GM19023 (cell line): ENCODE data around the gene PRLR.

Experiments used
- ATAC-seq: cut with Tn5 transposase; IDR thresholded peaks from one replicate; pipeline ENCODE4 v1.9.1; 2021; ENCODE audit warnings: mild to moderate bottlenecking, moderate library complexity; ENCODE audit not compliant: unreplicated experiment

PRLR gene

DNA sequence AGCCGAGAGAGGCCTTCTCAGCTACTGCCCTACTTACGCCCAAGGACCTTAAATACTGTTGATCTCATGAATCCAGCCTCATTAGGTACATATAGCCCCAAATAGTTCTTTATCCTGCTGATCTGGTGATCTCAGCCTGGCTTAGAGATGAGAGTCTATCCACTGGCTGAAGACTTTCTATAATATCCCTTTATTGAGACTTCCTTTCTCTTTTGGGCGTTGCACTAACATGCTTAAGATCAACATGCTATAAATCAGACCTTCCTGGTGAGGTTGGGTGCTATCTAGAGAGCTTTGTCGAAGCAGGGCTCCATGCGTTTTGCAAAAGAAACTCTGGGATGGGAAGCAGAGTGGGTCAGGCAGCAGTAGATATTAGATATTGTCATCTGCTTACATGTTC, 138.6 kb downstream of the PRLR start:
- no peak for ATAC-seq

DNA sequence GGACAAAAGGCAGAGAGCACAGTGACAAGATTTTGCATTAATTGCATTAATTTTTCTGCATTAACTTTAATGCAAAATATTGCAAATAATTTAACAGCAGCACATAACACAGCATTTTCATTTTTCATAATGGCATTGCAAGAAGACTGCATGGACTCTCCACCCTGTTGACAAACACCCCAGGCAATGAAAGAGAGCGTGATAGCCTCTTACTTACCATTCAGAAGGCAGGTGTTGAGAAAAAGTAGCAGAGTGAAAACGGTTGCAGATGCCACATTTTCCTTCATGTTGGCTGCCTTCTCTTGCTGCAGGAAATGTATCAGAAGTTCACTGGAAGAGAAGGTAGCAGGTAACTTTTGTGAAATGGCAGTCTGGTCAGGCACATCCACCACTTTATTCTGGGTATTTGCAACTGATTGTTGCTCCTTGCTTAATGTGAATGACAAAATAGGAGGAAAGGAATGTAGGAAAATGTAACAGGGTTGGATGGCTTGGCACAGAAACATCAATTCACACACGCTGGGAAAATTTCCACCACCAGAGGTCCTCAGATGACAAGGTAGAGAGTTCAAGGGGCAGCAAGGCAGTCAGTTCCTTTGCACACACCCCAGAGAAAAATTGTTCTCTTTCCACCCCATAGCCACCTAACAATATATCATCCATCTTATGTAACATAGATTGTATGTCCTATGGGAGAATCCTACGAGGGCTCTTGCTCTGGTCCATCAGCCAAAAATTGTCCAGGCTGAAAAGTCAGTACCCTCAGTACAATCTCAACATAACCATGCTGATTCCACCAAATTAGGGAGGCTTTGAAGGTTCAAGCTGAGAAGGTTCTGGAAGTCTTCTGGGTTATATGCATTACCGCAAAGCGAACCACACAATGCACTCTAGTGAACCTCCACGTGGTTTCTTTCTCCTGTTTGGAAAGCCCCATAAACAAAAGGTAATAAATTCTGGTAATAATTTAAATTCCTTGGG, 140.7 kb downstream of the PRLR start:
- ATAC-seq: no peak

DNA sequence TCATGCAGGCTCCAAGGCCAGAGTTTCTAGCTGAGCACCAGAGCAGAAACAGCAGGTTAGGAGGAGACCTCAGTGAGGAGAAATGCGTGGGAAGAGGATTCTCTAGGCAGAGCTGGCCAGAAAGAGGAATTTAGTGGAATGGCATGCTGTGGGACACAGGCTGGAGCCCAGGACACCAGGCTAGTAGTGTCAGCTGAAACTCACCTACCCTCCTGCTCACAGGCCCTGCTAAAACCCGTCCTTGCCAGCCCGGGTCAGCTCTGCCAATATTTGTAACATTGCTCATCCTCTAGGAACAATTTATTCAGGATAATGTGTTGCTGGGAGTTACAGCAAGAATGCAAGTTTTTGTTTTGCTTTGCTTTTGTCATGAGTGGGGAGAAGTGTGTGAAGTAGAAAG, 142.3 kb downstream of the PRLR start:
- no peak for ATAC-seq

DNA sequence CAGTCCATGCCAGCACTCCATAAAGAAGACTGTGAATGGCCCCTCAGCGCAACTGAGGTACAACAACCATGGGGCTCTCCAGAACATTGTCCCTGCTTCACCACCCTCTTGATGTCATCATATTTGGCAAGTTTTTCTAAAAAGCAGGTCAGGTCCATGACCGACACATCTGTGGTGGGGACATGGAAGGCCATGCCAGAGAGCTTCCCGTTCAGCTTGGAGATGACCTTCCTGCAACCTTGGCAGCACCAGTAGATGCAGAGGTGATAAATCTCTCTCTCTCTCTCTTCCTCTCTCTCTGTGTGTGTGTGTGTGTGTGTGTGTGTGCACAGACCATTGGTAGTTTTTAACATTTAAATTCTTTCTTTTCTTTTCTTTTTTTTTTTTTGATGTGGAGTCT, 147.1 kb downstream of the PRLR start:
- ATAC-seq: no peak

DNA sequence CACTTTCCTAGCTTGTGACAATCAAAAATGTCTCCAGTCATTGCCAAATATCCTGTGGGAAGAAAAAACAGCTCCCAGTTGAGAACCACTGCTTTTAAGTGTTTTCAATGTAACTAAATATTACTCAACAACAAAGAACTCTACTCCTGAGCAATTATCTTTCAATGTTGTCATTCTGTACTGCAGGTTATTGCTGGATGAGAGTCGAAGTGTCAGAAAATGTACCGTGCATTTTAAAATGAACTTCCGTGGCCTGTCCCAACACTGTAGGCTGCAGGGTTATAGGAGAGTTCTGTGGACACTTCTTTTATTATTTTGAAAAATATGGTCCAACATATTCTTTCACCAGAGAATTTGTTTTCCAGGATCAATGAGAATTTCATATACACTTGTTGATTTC, 147.8 kb downstream of the PRLR start:
- ATAC-seq: no peak

DNA sequence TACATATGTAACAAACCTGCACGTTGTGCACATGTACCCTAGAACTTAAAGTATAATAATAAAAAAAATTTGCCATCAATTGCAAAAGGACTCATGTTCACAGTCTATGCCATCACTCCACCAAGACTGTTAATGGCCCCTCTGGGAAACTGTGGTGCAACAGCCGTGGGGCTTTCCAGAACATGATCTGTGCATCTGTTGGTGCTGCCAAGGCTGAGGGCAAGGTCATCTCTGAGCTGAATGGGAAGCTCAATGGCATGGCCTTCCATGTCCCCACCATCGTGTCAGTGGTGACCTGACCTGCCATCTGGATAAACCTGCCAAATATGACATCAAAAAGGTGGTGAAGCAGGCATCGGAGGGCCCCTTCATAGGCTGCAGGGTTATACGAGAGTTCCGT, 149.2 kb downstream of the PRLR start:
- no peak for ATAC-seq

DNA sequence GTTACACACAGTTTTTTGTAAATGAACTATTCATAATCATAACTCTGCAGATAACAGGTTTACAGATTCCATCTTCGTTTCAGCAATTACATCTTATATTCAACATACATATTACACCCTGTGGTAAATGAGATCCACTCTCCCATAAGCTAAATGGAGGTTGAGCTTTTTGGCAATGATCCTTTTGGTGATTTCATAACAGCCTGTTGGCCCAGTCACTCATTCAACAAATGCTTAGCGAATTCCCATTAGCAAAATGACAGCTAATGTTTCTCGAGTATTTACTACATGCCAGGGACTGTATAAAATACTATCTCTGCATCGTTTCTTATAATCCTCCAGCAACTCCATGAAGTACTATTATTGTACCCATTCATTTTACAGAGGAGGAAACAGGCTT, 157.1 kb downstream of the PRLR start:
- no peak for ATAC-seq

DNA sequence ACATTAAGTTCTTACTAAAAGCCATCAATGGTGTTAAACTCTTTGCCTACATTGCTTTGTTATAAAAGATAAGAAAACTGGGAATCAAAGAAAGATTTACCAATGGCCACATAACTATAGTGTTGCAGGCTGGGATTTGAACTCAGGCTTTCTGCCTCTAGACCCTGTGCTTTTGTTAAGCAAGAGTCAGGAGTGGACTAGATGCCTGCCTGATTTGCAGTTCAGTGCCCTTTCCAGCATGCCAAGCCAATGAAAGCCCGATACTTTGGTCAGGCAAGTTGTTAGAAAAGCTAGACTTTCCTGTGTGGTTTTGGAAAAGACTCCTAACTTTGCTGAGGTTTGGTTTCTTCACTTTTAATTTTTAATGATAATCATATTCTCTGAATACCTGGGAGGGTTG, 161.1 kb downstream of the PRLR start:
- ATAC-seq: no peak

DNA sequence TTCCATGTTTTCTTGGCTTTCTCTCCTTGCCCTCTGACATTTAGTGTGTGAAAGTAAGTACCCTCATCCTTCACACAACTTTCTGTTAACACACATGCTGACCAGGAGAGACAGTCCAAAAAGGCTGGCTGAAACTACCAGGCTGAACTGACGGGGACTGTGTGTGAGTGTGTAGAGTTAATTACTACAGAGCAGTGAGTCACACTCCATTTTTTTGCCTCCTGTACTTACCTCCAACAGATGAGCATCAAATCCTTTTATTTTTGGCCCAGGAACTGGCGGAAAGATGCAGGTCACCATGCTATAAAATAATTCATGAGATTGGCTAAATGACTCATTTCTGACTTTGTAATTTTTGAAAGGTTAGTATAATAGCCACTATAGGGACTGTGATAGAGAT, 162.3 kb downstream of the PRLR start:
- no peak for ATAC-seq

DNA sequence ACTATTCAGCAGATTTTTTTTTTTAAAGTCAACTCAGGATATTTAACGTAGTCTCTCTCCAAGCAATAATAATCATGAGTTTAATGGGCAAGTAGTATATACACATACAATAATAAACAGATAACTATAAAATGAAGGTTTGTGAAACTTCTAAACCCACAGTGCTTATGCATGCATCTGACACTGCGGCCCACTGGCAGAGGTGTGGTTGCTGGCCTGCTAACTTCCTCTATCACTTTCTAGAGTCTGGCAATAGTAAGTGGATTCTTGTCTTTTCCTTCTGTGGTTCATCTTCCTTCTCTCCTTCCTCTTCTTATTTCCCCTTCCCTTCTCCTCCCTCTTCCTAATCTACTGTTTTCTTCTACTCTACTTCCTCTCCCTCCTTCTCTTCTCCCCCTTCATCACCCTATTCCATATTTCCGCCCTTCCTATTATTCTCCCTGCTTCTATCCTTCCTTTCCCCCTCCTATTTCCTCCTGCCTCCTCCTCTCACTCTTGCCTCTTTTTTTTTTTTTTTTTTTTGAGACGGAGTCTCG, 164.0 kb downstream of the PRLR start:
- no peak for ATAC-seq

DNA sequence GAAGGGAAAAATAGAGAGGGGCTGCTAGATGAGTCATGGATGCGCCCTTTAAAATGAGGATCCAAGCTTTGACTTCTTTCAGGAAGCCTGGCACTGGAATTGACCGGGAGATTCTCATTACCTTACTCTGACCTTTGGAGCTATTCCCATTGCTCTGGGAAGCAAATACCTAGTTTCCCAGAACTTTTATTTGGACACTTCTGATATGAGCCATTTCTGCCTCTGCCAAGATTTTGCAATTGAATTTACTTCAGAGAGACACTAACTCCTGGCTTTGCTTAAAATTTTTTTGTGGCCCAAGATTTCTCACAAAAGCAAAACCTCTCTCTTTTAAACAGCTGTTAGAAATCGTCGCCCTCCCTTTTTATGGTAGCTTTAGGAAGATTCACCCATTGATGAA, 166.9 kb downstream of the PRLR start:
- ATAC-seq: no peak

DNA sequence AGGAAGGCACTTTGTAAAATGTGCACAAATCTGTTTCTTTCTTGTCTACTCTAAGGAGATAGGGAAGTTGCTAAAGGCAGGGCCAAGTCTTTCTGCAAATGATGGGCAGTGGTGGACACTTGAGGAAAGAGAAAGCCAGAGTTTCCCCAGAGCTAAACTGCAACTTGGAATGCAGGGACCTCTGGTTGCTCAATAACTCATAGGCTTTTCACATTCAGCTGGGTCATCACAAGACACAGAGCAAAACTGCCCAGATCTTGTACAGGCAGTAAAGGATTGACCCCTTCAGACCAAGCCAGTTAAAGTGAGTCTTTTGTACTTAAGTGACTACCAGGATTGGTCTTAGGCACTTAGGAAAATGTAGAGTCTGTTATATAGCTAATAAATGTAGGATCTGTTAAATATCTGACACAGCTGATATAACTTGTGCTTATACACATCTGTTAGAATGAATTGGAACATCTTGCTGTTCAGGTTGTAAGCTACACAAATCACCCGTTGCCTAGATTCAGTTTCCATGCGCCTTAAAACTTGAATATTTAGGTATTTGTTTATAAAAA, 169.0 kb downstream of the PRLR start:
- no peak for ATAC-seq

DNA sequence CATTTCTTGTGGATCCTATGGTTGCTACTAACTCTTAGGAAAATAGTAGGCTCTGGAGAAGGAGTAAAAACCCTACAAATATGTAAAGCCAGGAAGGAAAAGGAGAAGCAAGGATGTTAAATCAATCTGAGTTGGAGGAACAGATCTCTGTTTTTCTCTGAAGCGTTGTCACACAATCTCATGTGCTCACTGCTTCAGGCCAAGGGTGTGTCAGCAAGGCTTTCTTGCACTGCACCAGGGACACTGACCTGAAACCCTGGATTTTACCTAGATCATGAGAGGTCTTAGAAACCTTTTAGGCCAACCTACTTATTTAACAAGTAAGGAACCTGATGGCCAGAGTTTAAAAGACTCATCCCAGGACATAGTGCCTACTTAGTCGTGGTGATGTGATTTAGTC, 170.1 kb downstream of the PRLR start:
- no peak for ATAC-seq

DNA sequence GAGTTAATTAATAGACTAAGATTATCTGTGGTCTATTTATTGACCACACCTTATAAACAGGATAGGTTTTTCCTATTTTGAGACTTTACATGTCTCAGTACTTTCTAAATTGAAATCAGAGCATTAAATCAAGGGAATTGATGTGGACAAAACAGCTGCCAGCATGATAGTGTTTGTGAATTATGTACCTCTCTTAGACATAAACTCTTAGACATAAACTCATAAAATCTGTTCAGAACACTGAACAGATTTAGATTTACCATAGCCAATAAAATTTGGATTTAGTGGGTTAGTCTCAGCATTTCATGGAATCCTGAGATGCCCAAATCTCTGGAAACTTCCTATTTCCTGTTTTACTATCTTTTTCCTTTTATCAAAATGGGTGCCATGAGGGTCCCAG, 171.0 kb downstream of the PRLR start:
- ATAC-seq: no peak

DNA sequence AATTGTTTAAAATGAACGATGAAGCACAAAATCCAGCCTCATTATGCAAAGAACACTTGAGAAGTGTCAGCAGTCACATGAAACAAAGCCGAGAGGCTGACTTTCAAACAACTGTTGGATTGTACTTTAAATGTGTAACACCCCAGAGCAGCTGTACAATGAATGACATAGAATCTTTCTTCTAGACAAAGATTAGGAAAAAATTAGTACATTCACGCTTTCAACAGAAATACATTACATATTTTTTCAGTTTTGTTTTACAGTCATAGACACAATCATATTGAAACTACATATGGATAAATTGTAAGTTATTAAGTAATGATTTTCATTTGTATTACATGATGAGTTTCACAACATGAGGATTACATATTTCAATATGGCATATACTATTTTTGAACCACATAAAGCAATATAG, 171.9 kb downstream of the PRLR start:
- ATAC-seq: peak; percentile 78

DNA sequence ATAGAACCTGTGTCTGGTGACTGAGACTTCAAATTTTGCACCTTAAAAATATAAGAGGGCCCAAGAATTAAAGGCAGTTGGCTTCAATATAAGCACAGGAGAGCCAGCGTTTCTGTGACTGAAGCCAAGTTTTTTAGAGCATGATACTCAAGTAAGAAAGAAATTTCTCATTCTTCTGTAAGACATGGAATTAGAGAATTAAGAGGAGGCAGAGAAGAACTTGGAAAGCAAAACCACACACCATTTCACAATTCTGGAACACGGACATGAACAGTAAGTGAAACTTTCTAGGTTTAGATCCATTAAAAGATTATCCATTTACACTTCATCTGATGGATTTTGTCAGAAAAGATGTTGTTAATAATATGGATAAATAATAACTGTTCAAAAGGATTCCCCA, 173.6 kb downstream of the PRLR start:
- no peak for ATAC-seq

DNA sequence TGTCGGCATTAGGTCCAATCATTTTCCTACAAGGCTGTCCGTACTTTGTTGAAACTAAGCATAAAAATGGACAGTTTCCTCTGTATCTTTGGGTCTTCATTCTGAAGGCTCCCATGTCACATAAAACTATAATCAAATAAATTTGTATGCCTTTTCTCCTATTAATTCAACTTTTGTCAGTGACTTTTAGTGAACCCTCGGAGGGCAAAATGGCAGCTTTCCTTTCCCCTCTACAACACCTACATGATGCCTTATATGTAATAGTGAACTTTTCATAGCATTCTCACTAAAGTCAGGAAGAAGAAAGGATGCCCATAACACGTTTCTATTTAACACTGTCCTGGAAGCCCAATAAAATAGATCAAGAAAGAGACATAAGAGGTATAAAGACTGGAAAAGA, 177.4 kb downstream of the PRLR start:
- no peak for ATAC-seq

DNA sequence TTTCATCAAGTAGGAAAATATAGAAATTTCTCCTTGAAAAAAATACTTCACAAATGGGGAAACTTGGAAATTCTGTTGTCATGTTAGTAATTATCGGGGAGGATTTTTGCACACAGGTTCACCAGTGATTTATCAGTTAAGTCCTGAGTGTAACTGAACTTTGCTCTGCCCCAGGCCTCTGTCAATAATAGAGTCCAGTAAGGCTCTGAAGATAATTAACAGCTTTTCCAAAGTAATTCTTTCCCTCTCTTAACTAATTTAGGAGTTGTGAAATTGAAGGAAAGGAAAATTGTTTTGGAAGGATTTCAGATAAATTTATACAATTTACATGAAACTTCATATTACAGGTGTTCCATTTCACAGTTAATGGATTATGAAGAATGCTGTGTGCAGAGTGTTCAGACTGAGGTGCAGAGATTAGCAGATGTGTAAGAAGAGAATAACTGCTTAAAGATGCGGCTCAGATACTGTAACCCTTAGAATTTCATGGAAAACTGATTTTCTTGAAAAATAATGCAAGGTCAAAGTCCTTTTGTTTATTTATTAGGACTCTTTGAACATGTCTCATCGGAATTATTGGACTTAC, 179.7 kb downstream of the PRLR start:
- ATAC-seq: no peak

DNA sequence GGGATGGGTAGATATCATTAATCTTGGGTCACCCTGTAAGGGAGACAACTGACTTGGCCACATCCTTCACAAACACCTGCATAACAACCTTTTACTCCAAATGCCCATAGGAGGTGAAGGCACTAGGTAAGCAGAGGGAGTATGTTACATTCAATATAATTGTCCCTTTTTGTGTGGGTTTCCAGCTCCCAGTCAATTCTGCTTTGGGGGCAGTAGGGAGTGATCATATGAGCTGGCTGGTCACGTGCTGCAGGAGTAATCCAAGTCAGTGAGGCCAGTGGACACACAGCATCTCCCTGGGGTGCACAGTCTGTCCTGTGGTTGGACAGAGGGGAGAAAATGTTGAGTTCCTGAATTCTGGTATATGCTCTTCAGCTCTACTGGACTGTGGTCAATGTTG, 181.4 kb downstream of the PRLR start:
- ATAC-seq: no peak

DNA sequence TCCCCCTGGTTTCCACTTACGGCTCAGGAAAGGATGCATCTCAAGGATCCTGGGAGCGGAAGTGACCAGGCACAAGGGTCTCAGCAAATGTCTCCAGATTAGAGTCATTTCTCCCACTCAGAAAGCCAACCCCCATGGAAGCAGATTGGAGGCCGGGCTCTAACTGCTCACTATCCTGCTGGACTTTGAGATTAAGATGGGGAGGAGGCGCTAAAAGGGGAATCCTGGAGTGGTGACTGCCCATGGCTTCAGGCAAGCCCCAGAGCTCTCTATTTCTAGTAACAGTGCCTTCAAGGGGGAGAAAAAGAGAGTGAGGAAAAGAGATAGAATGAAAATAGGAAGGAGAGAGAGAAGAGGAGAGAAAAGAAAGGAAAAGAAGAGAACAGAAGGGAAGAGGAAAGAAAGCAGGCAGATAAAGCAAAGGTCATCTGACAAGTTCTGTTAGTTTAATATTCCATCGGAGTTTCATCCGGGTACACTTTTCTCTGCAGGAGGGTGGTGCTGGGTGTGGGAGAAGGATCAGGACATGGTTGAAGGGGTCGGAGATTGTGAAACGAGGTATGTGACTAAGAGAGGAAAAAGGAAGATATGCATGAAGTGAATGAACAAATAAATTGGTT, 182.4 kb downstream of the PRLR start, which contains the start of gene AGXT2:
TSS of gene AGXT2 (minus strand) at position 165 of the 620 bp plus-strand sequence. CDS start at position 108, 57 bp downstream.
- ATAC-seq: no peak

DNA sequence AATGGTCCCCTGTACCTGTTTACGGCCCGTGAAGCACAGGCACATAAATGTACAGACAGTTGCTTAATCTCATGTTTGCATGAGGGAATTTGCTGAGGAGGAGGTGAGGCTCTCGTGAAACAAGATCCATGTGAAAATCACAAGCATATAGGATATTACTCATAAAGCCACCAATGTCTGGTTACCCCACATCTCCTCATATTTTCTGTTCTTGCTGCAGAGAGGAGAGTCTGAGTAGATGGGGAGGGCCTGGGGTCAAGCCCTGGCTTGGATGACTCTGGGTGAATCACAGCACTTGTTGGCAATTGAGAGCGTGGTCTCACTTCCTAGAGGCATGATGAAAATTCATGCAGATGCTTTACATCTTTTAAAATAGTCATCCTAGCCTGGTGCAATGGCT, 183.5 kb downstream of the PRLR start:
- no peak for ATAC-seq
